Measurements from ENCODE around the gene BIRC3.

GRCh38 chr11:102276783-102277182 lies 40.5 kb upstream of the BIRC3 start:
- no peak for TF ChIP-seq CTCF (conservative IDR thresholded peaks at IDR 0.05; ENCODE audit: low read depth, low read length)
- TF ChIP-seq RCOR1 (IDR thresholded peaks at IDR 0.05; ENCODE audit: insufficient replicate concordance, low read length) = no peak
- TF ChIP-seq RAD21 (IDR thresholded peaks at IDR 0.05; ENCODE audit: low read length) = no peak
- TF ChIP-seq MAZ (IDR thresholded peaks at IDR 0.05; ENCODE audit: borderline replicate concordance, low read depth, low read length) = no peak
- TF ChIP-seq POLR2A (IDR thresholded peaks at IDR 0.05; ENCODE audit: low read depth, low read length) = no peak
- TF ChIP-seq ELK1 (IDR thresholded peaks at IDR 0.05; ENCODE audit: borderline replicate concordance, low read depth, low read length) = no peak
- TF ChIP-seq USF2 (IDR thresholded peaks at IDR 0.05; ENCODE audit: low read depth, low read length) = no peak
- TF ChIP-seq FOS (IDR thresholded peaks at IDR 0.05; ENCODE audit: low read depth, low read length) = no peak
- TF ChIP-seq RFX5 (IDR thresholded peaks at IDR 0.05; ENCODE audit: low read depth, low read length) = no peak
- TF ChIP-seq MXI1 (IDR thresholded peaks at IDR 0.05; ENCODE audit: borderline replicate concordance, low read depth, low read length) = no peak
- TF ChIP-seq CEBPB (IDR thresholded peaks at IDR 0.05; ENCODE audit: low read depth, low read length) = no peak
- TF ChIP-seq MAFK (IDR thresholded peaks at IDR 0.05; ENCODE audit: low read depth, low read length) = no peak

Data from IMR-90 (cell line).